Stimulated activated CD8-positive, alpha-beta memory T cell treated with anti-CD3 and anti-CD28 coated beads, Interleukin-4, amount 100 ng/mL, for 48 hours (primary cell): ENCODE data around the gene CD93.

Source experiments
- DNase-seq: peaks from one replicate; pipeline ENCODE4 v3.0.0-alpha.2; 2020

CD93 gene

GRCh38 chr20:23120936-23121750 lies 35.0 kb upstream of the CD93 start:
- no peak for DNase-seq

- DNase-seq = no peak
Measured at GRCh38 chr20:23120261-23120660, 34.1 kb upstream of the CD93 start.

GRCh38 chr20:23119456-23120216 lies 33.5 kb upstream of the CD93 start:
- DNase-seq = no peak

- no peak for DNase-seq
Measured at GRCh38 chr20:23118766-23119165, 32.6 kb upstream of the CD93 start.

GRCh38 chr20:23118144-23118543 lies 32.0 kb upstream of the CD93 start:
- DNase-seq = no peak

GRCh38 chr20:23117738-23118137 lies 31.6 kb upstream of the CD93 start:
- DNase-seq = no peak

- no peak for DNase-seq
Measured at GRCh38 chr20:23116311-23117089, 30.4 kb upstream of the CD93 start.

- no peak for DNase-seq
Measured at GRCh38 chr20:23115822-23116221, 29.7 kb upstream of the CD93 start.

- no peak for DNase-seq
Measured at GRCh38 chr20:23114448-23115082, 28.4 kb upstream of the CD93 start.

GRCh38 chr20:23114018-23114417 lies 27.9 kb upstream of the CD93 start:
- DNase-seq = no peak

- no peak for DNase-seq
Measured at GRCh38 chr20:23112595-23112994, 26.5 kb upstream of the CD93 start.

- DNase-seq = no peak
Measured at GRCh38 chr20:23111944-23112342, 25.8 kb upstream of the CD93 start.

GRCh38 chr20:23111307-23111943 lies 25.3 kb upstream of the CD93 start:
- DNase-seq = no peak

- DNase-seq = no peak
Measured at GRCh38 chr20:23108871-23109270, 22.7 kb upstream of the CD93 start.

GRCh38 chr20:23107466-23107865 lies 21.3 kb upstream of the CD93 start:
- no peak for DNase-seq

GRCh38 chr20:23106271-23106851 lies 20.2 kb upstream of the CD93 start:
- DNase-seq = no peak

GRCh38 chr20:23105193-23105592 lies 19.1 kb upstream of the CD93 start:
- DNase-seq = no peak

GRCh38 chr20:23103284-23104018 lies 17.3 kb upstream of the CD93 start:
- no peak for DNase-seq

- DNase-seq = no peak
Measured at GRCh38 chr20:23101696-23102406, 15.7 kb upstream of the CD93 start.

- no peak for DNase-seq
Measured at GRCh38 chr20:23100720-23101107, 14.6 kb upstream of the CD93 start.
